GM21576 (cell line): ENCODE data around the gene ATP11A.

Source experiments
- ATAC-seq: cut with Tn5 transposase; IDR thresholded peaks from one replicate; pipeline ENCODE4 v1.9.1; 2021; ENCODE audit warnings: mild to moderate bottlenecking, moderate library complexity; ENCODE audit not compliant: unreplicated experiment

The ATP11A gene

GRCh38 chr13:112810608-112811007 is 120.8 kb downstream of the ATP11A start:
- ATAC-seq, result no peak

GRCh38 chr13:112812306-112813055 is 122.6 kb downstream of the ATP11A start:
- ATAC-seq, result no peak

DNA sequence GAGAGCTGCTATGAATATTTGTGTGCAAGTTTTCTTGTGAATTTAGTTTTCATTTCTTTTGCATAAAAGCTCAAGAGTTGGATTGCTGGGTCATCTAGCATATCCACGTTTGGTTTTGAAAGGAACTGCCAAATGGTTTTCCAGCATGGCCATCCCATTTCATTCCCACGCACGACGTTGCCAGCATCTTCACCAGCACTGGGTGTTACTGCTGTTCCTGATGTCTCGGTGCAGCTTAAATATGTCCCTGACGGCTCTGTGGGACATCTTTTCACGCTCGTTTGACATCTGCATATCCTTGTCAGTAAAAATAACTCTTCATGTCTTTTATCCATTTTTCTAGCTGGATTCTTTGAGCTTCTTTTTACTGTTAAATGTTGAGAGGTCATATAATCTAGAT is 123.7 kb downstream of the ATP11A start:
- no peak for ATAC-seq

- ATAC-seq, result no peak
Measured at GRCh38 chr13:112814905-112815585, 125.2 kb downstream of the ATP11A start.

GRCh38 chr13:112815871-112816270 is 126.0 kb downstream of the ATP11A start:
- ATAC-seq, result no peak

- ATAC-seq, result no peak
Measured at GRCh38 chr13:112818040-112818697, 128.3 kb downstream of the ATP11A start.

DNA sequence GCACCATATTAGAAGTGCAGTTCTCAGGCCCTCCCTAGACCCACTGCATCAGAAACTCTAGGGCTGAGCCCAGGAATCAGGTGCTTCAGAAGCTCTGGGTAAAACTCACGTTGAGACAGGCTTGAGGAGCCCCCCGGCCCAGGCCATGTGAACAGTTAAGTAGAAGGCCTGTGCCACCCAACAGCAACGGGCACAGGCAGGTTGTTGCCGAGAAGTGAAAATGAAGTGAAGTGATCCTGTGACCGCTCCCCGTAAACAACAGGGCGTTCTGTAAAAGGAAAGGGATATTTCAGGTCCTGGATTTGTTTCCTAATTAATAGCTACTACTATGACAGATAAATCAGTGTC is 128.8 kb downstream of the ATP11A start:
- no peak for ATAC-seq

DNA sequence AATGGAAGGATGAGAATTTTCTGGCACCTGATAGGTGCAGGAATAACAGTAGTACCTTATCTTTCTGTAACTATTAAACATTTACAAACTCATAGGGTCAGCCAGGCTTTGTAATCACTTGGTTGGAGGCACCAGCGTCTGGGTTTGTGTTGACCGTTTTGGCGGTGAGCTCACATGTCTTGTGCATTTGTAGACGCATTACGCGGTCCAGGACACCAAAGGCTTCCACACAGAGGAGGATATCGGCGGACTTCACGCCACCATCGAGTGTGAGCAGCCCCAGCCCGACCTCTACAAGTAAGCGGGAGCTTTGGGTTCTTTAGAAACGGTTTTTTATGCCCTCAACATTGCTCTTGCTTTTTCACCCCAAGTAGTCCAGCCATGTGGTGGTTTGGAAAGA is 129.3 kb downstream of the ATP11A start:
- ATAC-seq, result no peak

- no peak for ATAC-seq
Measured at GRCh38 chr13:112819816-112820215, 130.0 kb downstream of the ATP11A start.

DNA sequence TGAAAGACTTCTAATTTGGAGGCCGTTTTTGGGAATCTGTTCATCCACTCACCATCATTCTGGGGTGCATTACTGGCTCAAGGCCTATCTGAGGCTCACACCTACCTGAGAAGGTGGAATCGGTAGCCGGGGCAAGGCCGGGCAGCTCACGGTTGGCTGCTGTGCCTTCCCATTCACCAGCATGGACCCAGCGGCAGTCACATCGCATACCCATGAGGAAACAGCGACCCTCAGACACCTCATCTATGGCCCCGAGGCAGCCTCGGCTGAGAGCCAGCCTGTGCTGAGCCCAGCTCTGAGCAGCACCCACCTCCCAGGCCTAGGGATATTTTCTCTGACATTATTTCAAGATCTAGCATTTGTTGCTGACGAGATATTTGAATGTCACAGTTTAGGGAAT is 130.5 kb downstream of the ATP11A start:
- no peak for ATAC-seq

DNA sequence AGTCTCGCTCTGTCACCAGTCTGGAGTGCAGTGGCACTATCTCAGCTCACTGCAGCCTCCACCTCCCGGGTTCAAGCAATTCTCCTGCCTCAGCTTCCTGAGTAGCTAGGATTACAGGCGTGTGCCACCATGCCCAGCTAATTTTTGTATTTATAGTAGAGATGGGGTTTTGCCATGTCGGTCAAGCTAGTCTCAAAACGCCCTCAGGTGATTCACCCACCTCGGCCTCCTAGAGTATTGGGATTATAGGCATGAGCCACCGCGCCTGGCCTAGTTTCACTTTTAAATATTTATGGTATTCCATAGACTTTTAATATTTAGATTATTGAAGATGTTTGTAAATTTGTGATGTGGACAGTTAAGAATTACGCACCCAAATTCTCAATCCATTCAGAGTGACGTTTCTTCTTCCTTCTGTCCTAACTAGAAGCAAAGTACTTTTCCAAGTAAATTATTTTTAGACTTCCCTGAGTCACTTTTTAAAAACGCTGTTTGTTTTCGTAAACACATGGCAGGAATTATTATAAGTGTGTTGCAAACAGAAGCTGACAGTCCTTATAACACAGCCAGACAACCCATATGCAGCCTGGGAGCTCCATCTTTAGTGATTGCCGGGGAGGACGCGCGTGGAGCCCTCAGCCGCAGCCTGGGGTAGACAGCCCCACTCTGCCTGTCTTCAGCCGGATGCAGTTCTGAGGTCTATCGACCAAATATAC is 131.7 kb downstream of the ATP11A start:
- no peak for ATAC-seq

GRCh38 chr13:112822851-112823250 is 133.0 kb downstream of the ATP11A start:
- no peak for ATAC-seq

DNA sequence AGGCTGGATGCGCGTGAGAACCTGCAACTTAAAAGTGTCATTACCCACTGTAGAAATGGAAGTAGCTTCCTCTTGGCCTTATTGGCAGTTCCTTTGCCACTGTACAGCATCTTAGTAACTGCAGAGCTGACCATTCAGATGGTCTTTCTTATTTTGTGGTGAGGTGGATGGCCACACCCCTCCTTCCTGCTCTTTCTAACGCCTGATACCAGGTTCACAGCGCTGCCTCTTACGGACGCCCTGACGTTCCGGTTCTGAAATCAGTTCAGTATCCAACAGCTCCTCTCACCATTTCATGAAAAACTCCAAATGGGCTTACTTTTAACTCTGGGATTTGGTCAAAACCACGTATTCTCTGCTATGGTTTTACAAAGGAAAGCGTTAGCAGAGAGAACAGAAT is 134.6 kb downstream of the ATP11A start:
- no peak for ATAC-seq

GRCh38 chr13:112825071-112825470 is 135.2 kb downstream of the ATP11A start:
- no peak for ATAC-seq

DNA sequence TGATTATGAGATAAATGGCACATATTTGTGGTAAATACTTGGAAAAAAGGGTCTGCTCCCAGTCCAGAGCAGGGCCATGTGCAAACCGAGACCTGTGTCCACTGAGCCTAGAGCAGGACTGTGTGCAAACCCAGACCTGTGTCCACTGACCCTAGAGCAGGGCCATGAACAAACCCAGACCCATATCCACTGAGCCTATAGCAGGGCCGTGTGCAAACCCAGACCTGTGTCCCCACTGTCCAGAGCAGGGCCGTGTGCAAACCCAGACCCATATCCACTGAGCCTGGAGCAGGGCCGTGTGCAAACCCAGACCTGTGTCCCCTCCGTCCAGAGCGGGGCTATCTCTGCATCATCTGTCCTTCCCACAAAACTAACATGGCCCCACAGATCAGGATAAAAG is 136.0 kb downstream of the ATP11A start:
- ATAC-seq, result no peak

- ATAC-seq, result no peak
Measured at GRCh38 chr13:112826565-112826964, 136.7 kb downstream of the ATP11A start.

DNA sequence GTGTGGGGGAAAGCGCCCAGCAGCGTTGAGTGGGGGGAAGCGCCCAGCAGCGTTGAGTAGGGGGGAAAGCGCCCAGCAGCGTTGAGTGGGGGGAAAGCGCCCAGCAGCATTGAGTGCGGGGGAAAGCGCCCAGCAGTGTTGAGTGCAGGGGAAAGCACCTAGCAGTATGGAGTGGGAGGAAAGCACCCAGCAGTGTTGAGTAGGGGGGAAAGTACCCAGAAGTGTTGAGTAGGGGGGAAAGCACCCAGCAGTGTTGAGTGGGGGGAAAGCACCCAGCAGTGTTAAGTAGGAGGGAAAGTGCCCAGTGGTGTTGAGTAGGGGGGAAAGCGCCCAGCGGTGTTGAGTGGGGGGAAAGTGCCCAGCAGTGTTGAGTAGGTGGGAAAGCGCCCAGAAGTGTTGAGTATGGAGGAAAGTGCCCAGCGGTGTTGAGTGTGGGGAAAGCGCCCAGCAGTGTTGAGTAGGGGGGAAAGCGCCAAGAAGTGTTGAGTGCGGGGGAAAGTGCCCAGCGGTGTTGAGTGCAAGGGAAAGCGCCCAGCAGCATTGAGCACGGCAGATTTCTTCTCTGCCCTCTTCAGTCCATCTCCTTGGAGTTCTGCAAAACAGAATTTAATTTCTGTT is 138.4 kb downstream of the ATP11A start:
- no peak for ATAC-seq

DNA sequence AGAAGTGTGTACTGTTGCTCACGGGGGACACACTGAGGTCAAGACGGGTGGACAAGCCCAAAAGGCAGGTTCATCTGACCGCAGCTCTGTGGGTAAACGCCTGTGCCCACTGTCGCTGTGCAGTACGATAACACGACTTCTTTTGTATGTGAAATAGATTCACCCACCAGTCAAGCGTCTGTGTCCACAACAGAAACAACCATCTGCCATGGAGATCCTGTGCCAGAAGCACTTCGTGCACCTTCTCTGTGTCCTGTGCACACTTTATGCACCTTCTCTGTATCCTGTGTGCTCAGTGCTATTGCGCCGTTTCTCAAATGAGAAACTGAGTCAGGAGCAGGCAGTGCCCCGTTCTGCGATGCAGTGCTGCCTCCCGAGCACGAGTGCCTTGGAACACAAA is 138.9 kb downstream of the ATP11A start:
- ATAC-seq, result no peak

- no peak for ATAC-seq
Measured at GRCh38 chr13:112831196-112831595, 141.4 kb downstream of the ATP11A start.

GRCh38 chr13:112831801-112832200 is 142.0 kb downstream of the ATP11A start:
- no peak for ATAC-seq

- ATAC-seq, result no peak
Measured at GRCh38 chr13:112832811-112833210, 143.0 kb downstream of the ATP11A start.
